GM23248 (cell line): ENCODE results near the gene SLC17A7. TPM values are rescaled to one million over a fixed set of nuclear protein-coding genes. Genes with fewer than 3 reads are reported as not detected.
A peak's percentile ranks its signal among the peaks of the same experiment; 100 is the strongest.

Experiments
- DNase-seq: peaks from one replicate; pipeline ENCODE4 v3.0.0-alpha.2; 2015
- H2AFZ ChIP-seq: fragments of 200-600 bp; sonication (generic); 2 replicates; pipeline ENCODE4 v1.6.1; 2016; ENCODE audit warnings: antibody characterized with exemption
- H3F3A ChIP-seq: fragments of 200-600 bp; sonication (generic); 2 replicates; pipeline ENCODE4 v1.6.1; 2016; ENCODE audit warnings: mild to moderate bottlenecking, antibody characterized with exemption, mixed run types; ENCODE audit not compliant: insufficient read depth
- H3K27ac ChIP-seq: fragments of 200-600 bp; sonication (generic); 2 replicates; pipeline ENCODE4 v1.5.1; 2016; ENCODE audit warnings: mild to moderate bottlenecking
- H3K27me3 ChIP-seq: fragments of 200-600 bp; sonication (generic); replicated peaks from 2 replicates; pipeline ENCODE4 v1.6.1; 2016; ENCODE audit warnings: mild to moderate bottlenecking; ENCODE audit not compliant: insufficient read depth
- H3K36me3 ChIP-seq: fragments of 200-600 bp; sonication (generic); 2 replicates; pipeline ENCODE4 v1.6.1; 2016; ENCODE audit warnings: low read depth, mild to moderate bottlenecking
- H3K4me1 ChIP-seq: fragments of 200-600 bp; sonication (generic); 2 replicates; pipeline ENCODE4 v1.6.1; 2016; ENCODE audit warnings: mild to moderate bottlenecking; ENCODE audit not compliant: insufficient read depth
- H3K4me2 ChIP-seq: fragments of 200-600 bp; sonication (generic); one replicate; pipeline ENCODE4 v1.6.1; 2016; ENCODE audit warnings: mild to moderate bottlenecking; ENCODE audit not compliant: unreplicated experiment
- H3K4me3 ChIP-seq: fragments of 200-600 bp; sonication (generic); 2 replicates; pipeline ENCODE4 v1.5.1; 2016; ENCODE audit warnings: mild to moderate bottlenecking
- H3K79me2 ChIP-seq: fragments of 200-600 bp; sonication (generic); 2 replicates; pipeline ENCODE4 v1.6.1; 2016; ENCODE audit warnings: mild to moderate bottlenecking; ENCODE audit not compliant: insufficient read depth
- H3K9ac ChIP-seq: fragments of 200-600 bp; sonication (generic); 2 replicates; pipeline ENCODE4 v1.6.1; 2016; ENCODE audit warnings: mild to moderate bottlenecking
- H3K9me2 ChIP-seq: fragments of 200-600 bp; sonication (generic); 2 replicates; pipeline ENCODE4 v1.6.1; 2016; ENCODE audit warnings: mixed run types, mild to moderate bottlenecking, moderate library complexity; ENCODE audit not compliant: insufficient read depth
- H3K9me3 ChIP-seq: fragments of 200-600 bp; sonication (generic); one replicate; pipeline ENCODE4 v1.6.1; 2017; ENCODE audit warnings: low read depth
- H4K20me1 ChIP-seq: fragments of 200-600 bp; sonication (generic); 2 replicates; pipeline ENCODE4 v1.6.0; 2016; ENCODE audit not compliant: insufficient read depth
- EZH2 ChIP-seq: fragments of 200-600 bp; sonication (generic); IDR thresholded peaks from 2 replicates; pipeline ENCODE4 v1.6.1; 2018; ENCODE audit warnings: antibody characterized with exemption, mild to moderate bottlenecking; ENCODE audit not compliant: insufficient read depth, poor library complexity, severe bottlenecking
- EZH2phosphoT487 ChIP-seq: fragments of 200-600 bp; sonication (generic); IDR thresholded peaks from 2 replicates; pipeline ENCODE4 v1.6.1; 2018; ENCODE audit warnings: antibody characterized with exemption, moderate library complexity, mild to moderate bottlenecking, low read depth; ENCODE audit not compliant: insufficient read depth
- WGBS, 2 experiments: methylation state at CpG; one replicate each; pipeline ENCODE4 v1.1.6; 2015 to 2017; ENCODE audit warnings: low lambda C conversion rate in 2 of 2, low coverage in 1 of 2; ENCODE audit errors: missing lambda C conversion rate in 2 of 2; 5-methylcytosine and 5-hydroxymethylcytosine counted together
- in situ Hi-C: fragments of 300-500 bp; cut with MboI; formaldehyde crosslinking; loops from 2 replicates; pipeline ENCODE4 v1.15.0; 2020
- polyA plus RNA-seq: library from polyadenylated mRNA; unstranded; fragments of >200 nt; fragmentation: Nextera tagmentation; extraction: Ambion mirVana; gene quantifications from 2 replicates; pipeline ENCODE4 v1.2.1, GENCODE V29; 2016
- total RNA-seq: library from RNA; depleted of rRNA; stranded (reverse); fragments of >200 nt; shearing (Covaris generic); gene quantifications from 2 replicates; pipeline ENCODE4 v1.2.3, GENCODE V29; 2014

Gene SLC17A7
- total and polyA plus RNA-seq, 2 experiments from 2014 or later, result not detected

DNA sequence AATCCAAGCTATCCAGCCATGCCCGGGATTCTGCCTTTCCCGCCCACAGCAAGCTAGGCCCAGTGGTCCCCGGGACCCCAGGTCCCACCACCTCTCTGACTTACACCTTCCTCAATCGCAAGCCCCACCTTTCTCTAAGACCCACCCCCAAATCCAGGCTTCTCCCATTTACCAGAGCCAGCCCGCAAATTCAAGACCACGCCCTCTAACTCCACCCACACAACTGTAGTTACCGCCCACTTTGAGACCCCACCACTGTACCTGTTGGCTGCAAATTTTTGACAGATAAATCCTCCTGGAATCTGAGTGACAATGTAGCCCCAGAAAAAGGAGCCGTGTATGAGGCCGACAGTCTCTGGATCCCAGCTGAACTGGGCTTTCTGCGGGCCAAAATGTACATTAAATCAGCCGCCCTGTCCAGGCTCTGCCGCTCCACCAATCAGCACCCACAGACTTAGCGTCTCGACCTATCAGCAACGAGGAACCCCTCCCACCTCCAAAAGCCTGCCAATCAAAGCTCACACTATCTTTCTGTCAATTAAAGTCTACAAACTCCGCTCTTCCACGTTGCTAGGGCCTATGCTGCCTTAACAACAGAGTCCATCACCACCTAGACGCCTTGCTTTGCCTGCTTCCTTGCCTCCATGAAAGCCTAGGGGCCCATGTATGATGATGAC is 6.3 kb downstream of the SLC17A7 start:
- no peaks in the 10 kb centered on the region for H4K20me1 ChIP-seq
- no peaks in the 10 kb centered on the region for H3K4me1 ChIP-seq
- H3K4me3 ChIP-seq, result no peak overlapping the region
- H3K27me3 ChIP-seq, result peaks cover 83% of the 10 kb centered on the region
- in situ Hi-C loops, result no loop called here
- TF ChIP-seq EZH2 (no peak), EZH2phosphoT487 (no peak)
- H2AFZ ChIP-seq, result no peak overlapping the region
- no peak overlapping the region for H3K9ac ChIP-seq
- H3K9me3 ChIP-seq, result no peaks in the 10 kb centered on the region
- no peaks in the 10 kb centered on the region for H3K9me2 ChIP-seq
- DNase-seq, result no peak
- no peaks in the 10 kb centered on the region for H3K36me3 ChIP-seq
- H3K4me2 ChIP-seq, result no peak overlapping the region
- no peaks in the 10 kb centered on the region for H3K79me2 ChIP-seq
- whole genome bisulfite sequencing, 2 experiments, result 76 to 79% methylated on average over 18 of the region's 18 CpGs
- H3F3A ChIP-seq, result no peaks in the 10 kb centered on the region
- no peak overlapping the region for H3K27ac ChIP-seq

- TF ChIP-seq EZH2, result peak; percentile 98
- TF ChIP-seq EZH2phosphoT487, result 0 out of 2 replicates have a peak, but pooled peaks have one; percentile 14
- Histone ChIP-seq H3K4me3 (no peak overlapping the region), H3K9ac (no peak overlapping the region), H3F3A (no peaks in the 10 kb centered on the region), H3K79me2 (no peaks in the 10 kb centered on the region), H3K27ac (no peak overlapping the region), H4K20me1 (no peaks in the 10 kb centered on the region), H3K4me2 (no peak overlapping the region), H3K9me3 (no peaks in the 10 kb centered on the region), H2AFZ (no peak overlapping the region), H3K36me3 (no peaks in the 10 kb centered on the region), H3K4me1 (no peaks in the 10 kb centered on the region), H3K27me3 (peaks cover 83% of the 10 kb centered on the region), H3K9me2 (no peaks in the 10 kb centered on the region)
- DNase-seq, result no peak
- in situ Hi-C loops, result no loop called here
- WGBS, 2 experiments, result 7 to 21% methylated on average over 30 to 31 of the region's 31 CpGs
Observed at GRCh38 chr19:49433240-49433901, 8.0 kb downstream of the SLC17A7 start.

- no peak overlapping the region for H3K4me3 ChIP-seq
- H4K20me1 ChIP-seq, result no peaks in the 10 kb centered on the region
- WGBS, 2 experiments, result 16 to 24% methylated on average over 32 to 63 of the region's 63 CpGs
- TF ChIP-seq EZH2phosphoT487 (no peak), EZH2 (no peak)
- no peaks in the 10 kb centered on the region for H3K36me3 ChIP-seq
- H3K9ac ChIP-seq, result no peak overlapping the region
- H2AFZ ChIP-seq, result no peak overlapping the region
- in situ Hi-C loops, result no loop called here
- no peaks in the 10 kb centered on the region for H3K9me2 ChIP-seq
- peaks cover 92% of the 10 kb centered on the region for H3K27me3 ChIP-seq
- no peaks in the 10 kb centered on the region for H3K9me3 ChIP-seq
- no peaks in the 10 kb centered on the region for H3K79me2 ChIP-seq
- H3K4me2 ChIP-seq, result no peak overlapping the region
- no peaks in the 10 kb centered on the region for H3F3A ChIP-seq
- no peak for DNase-seq
- H3K4me1 ChIP-seq, result no peaks in the 10 kb centered on the region
- H3K27ac ChIP-seq, result no peak overlapping the region
Observed at GRCh38 chr19:49432141-49433073, 8.9 kb downstream of the SLC17A7 start.

DNA sequence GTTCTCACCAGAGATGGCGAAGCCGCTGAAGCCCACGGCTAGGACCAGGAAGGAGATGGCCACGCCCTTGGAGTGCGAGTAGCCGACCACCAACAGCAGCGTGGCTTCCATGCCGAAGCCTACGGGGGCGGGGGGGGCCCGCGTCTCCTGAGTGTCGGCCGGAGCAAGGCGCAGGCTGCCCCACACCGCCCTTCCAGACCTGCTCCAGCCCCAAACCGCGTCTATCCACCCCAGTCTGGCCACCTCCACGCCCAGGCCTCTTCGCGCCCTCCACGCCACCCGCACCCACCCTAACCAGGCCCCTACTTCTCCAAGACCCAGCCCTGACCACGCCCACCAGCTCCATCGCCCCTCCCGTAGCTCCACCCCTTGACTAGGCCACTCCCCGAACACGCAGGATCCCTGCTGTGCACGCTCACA is 10.0 kb downstream of the SLC17A7 start:
- H3K9ac ChIP-seq, result no peak overlapping the region
- no peaks in the 10 kb centered on the region for H3K9me2 ChIP-seq
- no peaks in the 10 kb centered on the region for H3K4me1 ChIP-seq
- WGBS, 2 experiments, result 29 to 46% methylated on average over 24 to 29 of the region's 29 CpGs
- DNase-seq, result no peak
- H4K20me1 ChIP-seq, result no peaks in the 10 kb centered on the region
- no peak for TF ChIP-seq EZH2
- no peak for TF ChIP-seq EZH2phosphoT487
- H3K79me2 ChIP-seq, result no peaks in the 10 kb centered on the region
- H3K27ac ChIP-seq, result no peak overlapping the region
- H3K9me3 ChIP-seq, result no peaks in the 10 kb centered on the region
- H2AFZ ChIP-seq, result no peak overlapping the region
- peaks cover 95% of the 10 kb centered on the region for H3K27me3 ChIP-seq
- H3K36me3 ChIP-seq, result no peaks in the 10 kb centered on the region
- in situ Hi-C loops, result no loop called here
- no peak overlapping the region for H3K4me2 ChIP-seq
- H3F3A ChIP-seq, result no peaks in the 10 kb centered on the region
- no peak overlapping the region for H3K4me3 ChIP-seq
